ENCODE data around the gene C2orf92. TPM values are rescaled to one million over a fixed set of nuclear protein-coding genes. Genes with fewer than 3 reads are reported as not detected.
"Not testable (repeated sequence)": the region's sequence is repeated elsewhere in the genome, so short reads cannot be mapped to it uniquely, and the experiment has no call there.

C2orf92 gene
- total RNA-seq, result 10.0 and 10.4 TPM in 2 replicates

DNA sequence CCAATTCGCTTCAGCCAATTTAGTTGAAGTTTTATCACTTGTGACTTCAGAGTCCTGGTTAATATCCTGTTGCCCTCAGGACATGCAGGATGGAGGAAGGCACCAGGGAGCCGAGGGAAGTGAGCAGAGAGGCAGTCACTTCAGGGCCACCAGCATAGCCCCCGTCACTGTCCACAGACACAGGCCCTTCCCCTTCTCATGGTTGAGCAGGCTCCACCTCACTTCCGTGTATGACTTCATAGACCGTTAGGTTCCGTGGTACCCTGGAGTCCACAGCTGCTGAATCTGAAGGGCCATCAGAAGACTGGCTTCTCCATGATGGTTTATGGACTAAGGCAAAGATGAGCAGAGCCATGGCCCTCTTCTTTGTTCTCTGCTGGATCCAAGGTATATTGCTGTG lies at the start of gene C2orf92:
TSS of gene C2orf92 (plus strand) at position 266 of the 400 bp plus-strand sequence. CDS start at position 342, 76 bp downstream.
- intact Hi-C loops (cut with micrococcal nuclease), result no loop called here

GRCh38 chr2:97620492-97620891 lies 49.0 kb upstream of the C2orf92 start:
- intact Hi-C loops (cut with micrococcal nuclease), result not testable (repeated sequence)

GRCh38 chr2:97622976-97623375 lies 46.5 kb upstream of the C2orf92 start:
- intact Hi-C loops (cut with micrococcal nuclease), result not testable (repeated sequence)

DNA sequence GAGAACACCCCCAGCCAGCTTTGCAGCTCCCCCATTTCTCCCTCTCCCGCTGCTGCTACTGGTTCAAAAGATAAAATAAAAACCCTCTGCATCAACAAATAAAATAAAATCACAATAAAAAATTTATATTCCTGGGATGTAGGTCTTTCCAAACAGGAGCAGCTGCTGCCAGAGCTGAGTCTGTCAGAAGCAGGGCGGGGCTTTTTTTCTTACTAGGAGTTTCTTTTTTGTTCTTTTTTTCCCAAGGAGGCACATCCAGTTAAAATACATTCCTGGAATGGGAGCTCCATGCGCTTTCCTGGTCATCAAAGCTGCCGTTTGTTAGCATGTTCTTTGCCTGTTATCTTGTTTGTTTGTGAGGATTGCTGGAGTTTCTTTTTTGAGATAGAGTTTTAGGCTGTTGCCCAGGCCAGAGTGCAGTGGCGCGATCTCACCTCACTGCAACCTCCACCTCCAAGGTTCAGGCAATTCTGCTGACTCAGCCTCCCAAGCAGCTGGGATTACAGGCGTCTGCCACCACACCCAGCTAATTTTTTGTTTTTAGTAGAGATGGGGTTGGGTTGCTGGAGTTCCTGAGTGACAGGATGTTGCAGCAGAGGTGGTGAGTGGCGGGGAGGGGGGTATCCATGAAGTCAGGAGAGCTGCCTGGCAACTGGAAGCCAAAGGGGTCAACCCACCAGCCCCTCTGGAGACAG lies 44.0 kb upstream of the C2orf92 start:
- intact Hi-C loops (cut with micrococcal nuclease), result not testable (repeated sequence)

GRCh38 chr2:97626049-97626430 lies 43.5 kb upstream of the C2orf92 start:
- intact Hi-C loops (cut with micrococcal nuclease), result not testable (repeated sequence)

DNA sequence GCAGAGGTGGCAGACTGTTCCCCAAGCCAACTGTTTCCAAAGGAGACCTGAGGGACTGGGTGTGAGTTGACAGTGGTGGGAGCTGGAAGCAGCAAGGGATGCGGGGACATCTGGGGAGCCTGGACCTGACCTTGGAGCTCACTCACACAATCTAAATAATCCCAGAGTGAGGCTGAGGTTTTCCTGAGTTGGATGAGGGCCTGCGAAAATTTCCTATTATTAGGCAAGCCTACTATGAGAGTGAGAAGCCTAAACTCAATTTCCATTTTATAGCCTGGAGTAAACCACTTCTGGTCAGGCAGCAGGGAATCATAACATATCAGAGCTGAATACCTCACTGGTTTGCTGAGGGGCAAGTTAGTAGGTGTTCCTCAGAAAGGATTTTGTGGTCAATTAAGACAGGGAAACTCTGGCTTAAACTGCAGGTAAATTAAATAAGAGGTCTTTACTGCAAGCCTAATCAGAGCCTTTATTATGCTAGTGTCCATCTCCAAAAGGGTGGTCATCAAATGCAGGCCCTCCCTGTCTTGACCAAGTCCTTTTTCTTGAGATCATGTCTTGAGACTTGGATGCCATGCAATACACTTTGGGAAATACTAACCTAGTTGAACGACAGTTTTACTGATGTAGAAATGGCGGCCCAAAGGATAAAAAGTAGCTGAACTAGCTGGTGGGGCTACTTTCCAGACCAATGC lies 25.3 kb upstream of the C2orf92 start:
- intact Hi-C loops (cut with micrococcal nuclease), result no loop called here

DNA sequence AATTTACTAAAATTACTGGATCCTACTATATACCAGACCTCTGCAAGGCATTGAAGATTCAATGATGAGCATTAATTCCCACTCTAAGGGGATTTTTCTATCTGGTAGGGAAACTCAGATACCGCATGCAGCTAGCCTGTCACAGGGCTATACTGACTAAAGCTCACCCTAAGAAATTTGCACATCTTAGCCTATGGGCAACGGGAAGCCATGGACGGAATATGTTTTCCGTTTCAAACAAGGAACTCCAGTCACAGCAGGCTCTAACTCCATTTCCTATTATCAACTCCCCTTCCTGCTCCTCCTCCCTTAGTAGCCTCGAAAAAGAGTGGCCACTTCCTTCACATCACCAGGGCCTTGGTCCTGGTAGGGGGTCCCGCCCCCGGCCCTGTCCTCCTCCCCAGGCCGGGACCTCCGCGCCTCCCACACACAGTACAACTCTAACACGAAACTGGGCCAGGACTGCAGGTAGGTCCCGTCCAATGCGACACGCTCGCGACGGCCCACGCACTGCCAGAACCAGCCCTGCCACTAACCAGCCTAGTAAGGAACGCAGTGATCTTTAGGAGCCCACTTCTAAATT lies 24.3 kb upstream of the C2orf92 start:
- intact Hi-C loops (cut with micrococcal nuclease), result loop anchor here (1.0 to 5.0 kb wide), 4 partner anchors 19 to 1692 kb away; partner anchors contain the start of genes ACTR1B, EIF5B, TMEM131 and TXNDC9

DNA sequence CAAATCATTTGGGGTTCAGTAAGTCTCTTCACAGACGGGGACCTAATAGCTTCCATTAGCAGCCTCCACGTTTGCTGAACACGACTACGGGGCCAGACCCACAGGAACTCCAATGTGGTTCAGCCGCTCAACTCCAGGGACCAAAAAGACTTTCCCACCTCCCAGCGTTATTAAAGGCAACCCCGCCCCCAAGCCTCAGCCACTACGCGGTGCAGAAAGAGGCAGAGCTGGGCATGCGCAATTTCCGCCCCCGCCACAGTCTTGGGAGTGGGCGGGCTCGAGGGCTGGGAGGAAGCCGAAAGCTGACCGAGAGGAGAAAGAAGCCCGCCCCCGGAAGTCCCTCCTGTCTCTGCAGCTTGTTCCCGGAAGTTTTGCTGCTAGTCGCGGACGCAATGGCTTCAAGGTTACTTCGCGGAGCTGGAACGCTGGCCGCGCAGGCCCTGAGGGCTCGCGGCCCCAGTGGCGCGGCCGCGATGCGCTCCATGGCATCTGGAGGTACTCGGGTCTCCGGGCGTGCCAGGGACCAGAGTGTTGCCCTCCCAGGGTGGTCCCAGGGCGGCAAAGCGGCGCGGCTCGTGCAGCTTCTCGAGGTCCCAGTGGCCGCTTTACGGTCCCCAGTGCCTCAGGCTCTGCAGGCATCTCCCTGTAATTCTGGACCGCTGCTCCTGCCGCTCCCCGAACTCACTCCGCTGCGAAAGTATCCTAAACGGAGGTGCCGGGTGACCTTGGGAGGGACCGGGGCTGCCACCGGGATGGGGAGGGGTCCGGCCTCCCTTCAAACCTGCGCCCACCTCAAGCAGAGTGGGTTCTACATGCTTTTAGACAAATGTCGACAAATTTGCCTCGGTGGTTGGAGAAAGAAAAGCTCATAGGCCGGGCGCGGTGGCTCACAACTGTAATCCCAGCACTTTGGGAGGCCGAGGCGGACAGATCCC lies 23.6 kb upstream of the C2orf92 start, which contains the start of gene COX5B:
TSS of gene COX5B (plus strand) at position 368 of the 935 bp plus-strand sequence. CDS start at position 393, 25 bp downstream.
- intact Hi-C loops (cut with micrococcal nuclease), result loop anchor here (1.0 to 5.0 kb wide), 5 partner anchors 18 to 1691 kb away; partner anchors contain the start of genes ACTR1B, EIF5B, TMEM131 and TXNDC9

DNA sequence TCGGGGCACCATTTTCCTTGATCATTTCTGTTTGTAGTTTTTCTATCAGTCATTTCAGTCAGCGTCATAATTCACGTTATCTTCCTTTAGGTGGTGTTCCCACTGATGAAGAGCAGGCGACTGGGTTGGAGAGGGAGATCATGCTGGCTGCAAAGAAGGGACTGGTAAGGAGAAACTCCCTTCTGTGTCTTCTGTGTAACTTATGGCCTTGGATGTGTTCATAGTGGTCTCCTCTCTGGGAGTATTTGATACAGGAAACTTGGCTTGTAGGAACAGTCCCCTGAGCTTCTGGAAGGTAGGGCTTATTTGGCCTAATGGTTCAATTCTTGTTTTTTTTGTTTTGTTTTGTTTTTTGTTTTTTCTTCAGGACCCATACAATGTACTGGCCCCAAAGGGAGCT lies 22.5 kb upstream of the C2orf92 start:
- intact Hi-C loops (cut with micrococcal nuclease), result loop anchor here (2.0 to 5.0 kb wide), 4 partner anchors 50 to 1690 kb away; partner anchors contain the start of genes EIF5B, TMEM131 and TXNDC9

GRCh38 chr2:97651114-97651513 lies 18.4 kb upstream of the C2orf92 start:
- intact Hi-C loops (cut with micrococcal nuclease), result no loop called here

DNA sequence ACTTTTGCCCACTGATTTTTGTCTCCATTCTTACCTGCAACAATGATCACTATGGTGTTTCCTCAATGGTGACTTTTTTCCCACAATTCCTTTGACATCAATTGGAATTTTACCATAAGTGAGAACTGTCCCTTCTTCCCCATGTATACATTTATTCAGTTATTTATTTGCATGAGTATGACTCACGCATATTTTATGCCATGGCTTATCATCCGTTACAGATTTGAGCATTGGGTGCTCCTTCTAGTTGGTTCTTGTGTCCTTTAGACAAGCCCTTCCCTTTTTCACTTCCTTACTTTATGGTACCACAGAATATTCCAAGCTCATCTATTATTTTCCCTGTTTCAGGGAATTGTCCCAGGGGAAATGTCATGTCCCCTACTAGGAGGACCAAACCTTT lies 16.0 kb upstream of the C2orf92 start:
- intact Hi-C loops (cut with micrococcal nuclease), result no loop called here

DNA sequence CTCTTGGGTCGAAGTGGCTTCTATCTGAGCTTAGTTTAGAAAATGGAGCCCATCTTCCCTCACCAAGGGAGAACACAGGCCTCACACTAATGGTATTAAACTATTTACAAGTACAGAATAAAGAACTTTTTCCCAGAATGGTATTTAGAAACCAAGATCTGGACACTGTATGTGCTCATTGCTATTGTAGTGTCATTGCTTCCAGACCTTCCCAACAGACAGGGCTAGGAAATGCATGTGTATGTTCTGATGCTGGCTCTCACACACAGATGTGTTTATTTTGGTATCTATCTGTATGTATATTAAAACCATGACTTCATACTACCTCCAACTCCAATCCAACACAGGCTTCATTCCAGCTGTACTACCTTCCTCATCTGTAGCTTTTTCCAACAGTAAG lies 15.6 kb upstream of the C2orf92 start:
- intact Hi-C loops (cut with micrococcal nuclease), result no loop called here

DNA sequence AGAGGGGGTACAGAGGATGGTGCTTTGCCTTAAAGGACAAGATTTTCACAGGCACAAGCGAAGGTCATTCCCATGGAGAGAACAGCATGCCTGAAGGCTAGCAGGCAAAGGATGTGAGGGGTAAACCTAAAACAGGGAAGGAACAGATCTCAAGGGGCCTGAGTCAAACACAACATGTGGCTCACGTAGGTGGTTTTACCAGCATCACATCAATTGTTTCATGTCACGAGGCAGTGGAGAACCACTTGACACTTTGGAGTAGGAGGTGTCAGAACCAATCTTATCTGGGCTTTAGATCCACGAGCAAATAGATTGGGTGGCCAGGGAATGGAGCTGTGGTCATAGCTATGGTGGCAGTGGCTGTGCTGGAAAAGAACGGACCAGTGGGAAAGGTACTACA lies 15.2 kb upstream of the C2orf92 start:
- intact Hi-C loops (cut with micrococcal nuclease), result no loop called here

GRCh38 chr2:97654791-97655190 lies 14.7 kb upstream of the C2orf92 start:
- intact Hi-C loops (cut with micrococcal nuclease), result no loop called here

DNA sequence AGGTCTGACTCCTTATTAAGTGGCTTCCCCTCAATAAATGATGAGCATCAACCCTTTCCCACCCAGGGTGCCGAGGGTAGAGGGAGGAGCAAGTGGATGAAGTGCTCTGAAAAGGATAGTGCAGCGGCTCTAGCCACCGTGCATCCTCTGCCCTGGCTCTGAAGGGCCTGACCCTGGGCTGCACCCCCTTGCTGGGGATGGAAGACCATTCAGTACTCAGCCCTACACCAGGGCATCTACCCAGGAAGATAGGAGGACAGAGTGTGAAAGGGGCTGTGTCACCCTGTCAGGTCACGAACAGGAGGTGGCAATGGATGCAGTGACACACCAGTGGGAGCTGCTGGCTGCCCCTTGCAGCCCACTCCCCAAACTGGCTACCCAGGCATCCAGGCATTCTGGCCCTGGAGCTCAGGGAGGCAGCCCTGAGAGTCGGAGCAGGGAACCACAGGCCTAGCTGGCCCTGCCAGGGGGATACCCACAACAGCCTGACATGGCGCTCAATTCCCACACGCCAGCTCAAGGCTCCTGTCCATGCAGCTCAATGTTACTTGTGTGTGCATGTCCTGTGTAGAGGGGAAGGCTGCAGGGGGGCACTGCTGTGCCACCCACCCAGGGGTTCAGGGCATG lies 13.3 kb upstream of the C2orf92 start:
- intact Hi-C loops (cut with micrococcal nuclease), result no loop called here

DNA sequence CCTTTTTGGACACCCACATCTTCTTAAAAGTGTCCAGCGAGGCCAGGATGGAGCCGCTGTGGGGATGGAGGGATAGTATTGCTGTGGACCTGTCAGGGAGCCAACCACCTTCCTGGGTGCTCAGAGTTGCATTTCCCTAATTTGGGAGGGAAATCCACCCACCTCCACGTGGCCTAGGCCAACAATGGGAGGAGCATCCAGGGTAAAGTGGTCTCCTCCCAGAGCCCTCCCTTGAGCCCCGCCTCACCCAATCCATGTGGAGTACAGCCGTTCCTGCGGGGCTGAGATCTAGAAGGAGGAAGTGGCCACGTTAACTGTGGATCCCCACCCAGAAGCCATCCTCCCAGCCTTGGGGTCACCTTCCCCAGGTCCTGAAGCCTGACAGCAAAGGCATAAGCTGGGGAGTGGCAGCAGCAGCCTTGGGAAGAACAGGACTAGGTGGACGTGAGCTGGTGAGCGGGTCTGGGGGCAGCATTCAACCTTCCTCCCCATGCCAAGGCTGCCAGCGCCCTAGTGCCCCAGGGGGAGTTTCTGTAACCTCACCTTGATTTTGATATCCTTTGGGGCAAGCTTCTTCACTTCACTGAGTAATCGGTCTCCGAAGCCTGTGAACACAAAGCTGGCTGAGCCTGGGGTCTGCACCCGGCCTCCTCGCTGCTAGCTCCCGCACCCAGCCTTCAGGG lies 12.5 kb upstream of the C2orf92 start:
- intact Hi-C loops (cut with micrococcal nuclease), result no loop called here

GRCh38 chr2:97657986-97658690 lies 11.4 kb upstream of the C2orf92 start:
- intact Hi-C loops (cut with micrococcal nuclease), result no loop called here

DNA sequence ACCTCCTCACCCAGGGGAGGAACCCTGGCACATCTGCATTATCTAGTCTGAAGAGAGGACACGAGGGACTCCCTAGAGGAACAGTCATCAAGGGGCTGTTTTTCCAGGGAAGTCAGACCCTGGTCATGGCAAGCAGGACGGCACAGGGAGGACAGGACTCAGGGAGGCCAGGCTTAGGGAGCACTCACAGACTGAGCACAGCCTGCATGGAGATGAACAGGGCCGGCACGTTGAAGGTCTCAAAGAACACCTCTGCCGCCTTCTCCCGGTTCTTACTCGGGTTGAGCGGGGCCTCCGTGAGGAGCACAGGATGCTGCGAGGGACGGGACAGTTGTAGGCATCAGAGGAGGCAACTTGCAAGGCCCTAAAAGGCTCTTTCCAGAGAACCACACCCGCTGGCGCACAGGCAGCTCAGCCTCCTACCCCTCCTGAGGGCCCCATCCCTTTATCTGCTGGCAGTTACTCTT lies 10.8 kb upstream of the C2orf92 start:
- intact Hi-C loops (cut with micrococcal nuclease), result no loop called here
